Psoas muscle (tissue), 8 donors: ENCODE results near the gene OBP2A. TPM values are rescaled to one million over a fixed set of nuclear protein-coding genes. Genes with fewer than 3 reads are reported as not detected.
"Not testable (repeated sequence)": the region's sequence is repeated elsewhere in the genome, so short reads cannot be mapped to it uniquely, and the experiment has no call there.

Source experiments
- ATAC-seq, 4 donors: fragments of 200-7000 bp; cut with Tn5 transposase; one replicate each; pipeline ENCODE4 v1.9.1; 2020; ENCODE audit warnings: moderate library complexity in 3 of 4, mild to moderate bottlenecking in 2 of 4
- DNase-seq, 2 donors: peaks; one replicate each; pipeline ENCODE4 v3.0.0-alpha.2; 2020
- H3K27ac ChIP-seq: fragments of 200-600 bp; one replicate; pipeline ENCODE4 v1.8.0; 2022
- H3K27me3 ChIP-seq, 3 donors: fragments of 200-600 bp in 1 of 3; one replicate each; pipeline versions ENCODE4 v1.6.1 to v1.8.0; 2013 to 2022; ENCODE audit warnings: low read length in 2 of 3, mild to moderate bottlenecking in 2 of 3, moderate library complexity in 1 of 3; ENCODE audit not compliant: insufficient read depth in 3 of 3
- H3K36me3 ChIP-seq, 2 donors: fragments of 200-600 bp in 1 of 2; one replicate each; pipeline versions ENCODE4 v1.6.1 to v1.8.0; 2013 to 2022; ENCODE audit warnings: low read depth in 1 of 2, mild to moderate bottlenecking in 1 of 2, moderate library complexity in 1 of 2; ENCODE audit not compliant: insufficient read depth in 1 of 2
- H3K4me1 ChIP-seq: fragments of 200-600 bp; one replicate; pipeline ENCODE4 v1.8.0; 2022
- H3K4me3 ChIP-seq: fragments of 200-600 bp; one replicate; pipeline ENCODE4 v1.8.0; 2022; ENCODE audit warnings: mild to moderate bottlenecking
- H3K9me3 ChIP-seq: fragments of 200-600 bp; one replicate; pipeline ENCODE4 v1.8.0; 2022
- WGBS, 3 donors: extraction: QIAGEN DNeasy Blood & Tissue Kit; methylation state at CpG; one replicate each; pipeline versions ENCODE4 v1.1.6 to v1.1.7; 2013; 5-methylcytosine and 5-hydroxymethylcytosine counted together
- intact Hi-C, 2 donors: fragments of 100-400 bp; cut with DNase I; formaldehyde crosslinking; loops; one replicate each; pipeline versions ENCODE4 v1.11.0 to v1.14.2; 2022
- polyA plus RNA-seq, 3 donors: library from polyadenylated mRNA; stranded (reverse); fragments of 200-250 nt; gene quantifications; one replicate each; pipeline ENCODE4 v1.2.3, GENCODE V29; 2013
- total RNA-seq, 4 donors: library from RNA; stranded (reverse); fragmentation: NEBNext Ultra II Directional in 2 of 4; extraction: Animal tissue kit (Norgen Biotek cat#: 25700) in 2 of 4; gene quantifications; one replicate each; pipeline versions ENCODE4 v1.2.1 to v1.2.4, GENCODE V29; 2021 to 2023
- TF ChIP-seq, protein P1 (sequence below): fragments of 200-600 bp; IDR thresholded peaks from one replicate; pipeline ENCODE4 v1.8.0; 2022; ENCODE audit warnings: antibody characterized with exemption
- donor health status: healthy with polysubstance abuse.
- donor health status: DM: no; HTN: no; CAD: no; lungs with moderate emphysema.
- donor health status: Bipolar disorder and iron deficiency.
- donor health status: healthy.
- donor health status: DM: yes; HTN: yes; CAD: no.
- donor health status: DM: no; HTN: no; CAD: no.
- donor health status: DM: no; HTN: no; CAD: no.
- donor health status: DM: yes; HTN: yes; CAD: no.

The OBP2A gene
- total and polyA plus RNA-seq, 7 donors = not detected

DNA sequence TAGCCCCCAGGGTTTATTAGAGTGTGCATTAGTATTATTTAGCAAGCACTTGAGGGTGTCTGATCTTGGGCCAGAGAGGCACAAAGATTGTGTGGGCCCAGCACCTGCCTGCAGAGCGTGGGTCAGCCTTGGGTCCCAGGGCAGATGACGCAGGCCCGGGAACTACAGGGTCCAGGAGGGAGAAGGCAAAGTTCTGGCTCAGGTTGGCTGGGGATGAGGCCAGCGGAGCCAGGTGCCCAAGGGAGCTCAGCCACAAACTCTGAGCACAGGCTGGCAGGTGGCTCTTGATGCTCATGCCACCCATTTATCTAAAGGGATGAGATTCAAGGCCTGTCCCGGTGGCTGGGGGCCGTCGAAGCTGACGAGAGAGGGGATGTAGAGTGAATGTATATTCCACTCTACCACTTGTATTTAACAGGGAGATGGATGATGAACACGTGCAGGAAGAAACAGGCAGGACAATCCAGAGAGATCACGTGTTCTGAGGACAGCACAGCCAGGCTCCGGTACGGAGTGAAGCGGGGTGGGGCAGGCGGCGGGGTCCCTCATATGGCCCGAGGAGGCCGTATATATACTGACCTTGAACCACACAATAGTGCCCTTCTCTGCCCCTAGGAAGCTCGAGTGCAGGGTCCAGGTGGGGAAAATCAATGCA is 818 bp upstream of the OBP2A start:
- Histone ChIP-seq H3K9me3 (no peaks in the 10 kb centered on the region), H3K27me3 (peaks cover 0 to 17% (median 2%) of the 10 kb centered on the region in 3 donors), H3K27ac (no peak overlapping the region), H3K4me3 (no peak overlapping the region), H3K36me3 (no peaks in the 10 kb centered on the region), H3K4me1 (no peaks in the 10 kb centered on the region)
- 74 to 78% (median 77%) methylated on average over 17 to 18 of the region's 18 CpGs for WGBS, 3 donors
- TF ChIP-seq, protein P1, sequence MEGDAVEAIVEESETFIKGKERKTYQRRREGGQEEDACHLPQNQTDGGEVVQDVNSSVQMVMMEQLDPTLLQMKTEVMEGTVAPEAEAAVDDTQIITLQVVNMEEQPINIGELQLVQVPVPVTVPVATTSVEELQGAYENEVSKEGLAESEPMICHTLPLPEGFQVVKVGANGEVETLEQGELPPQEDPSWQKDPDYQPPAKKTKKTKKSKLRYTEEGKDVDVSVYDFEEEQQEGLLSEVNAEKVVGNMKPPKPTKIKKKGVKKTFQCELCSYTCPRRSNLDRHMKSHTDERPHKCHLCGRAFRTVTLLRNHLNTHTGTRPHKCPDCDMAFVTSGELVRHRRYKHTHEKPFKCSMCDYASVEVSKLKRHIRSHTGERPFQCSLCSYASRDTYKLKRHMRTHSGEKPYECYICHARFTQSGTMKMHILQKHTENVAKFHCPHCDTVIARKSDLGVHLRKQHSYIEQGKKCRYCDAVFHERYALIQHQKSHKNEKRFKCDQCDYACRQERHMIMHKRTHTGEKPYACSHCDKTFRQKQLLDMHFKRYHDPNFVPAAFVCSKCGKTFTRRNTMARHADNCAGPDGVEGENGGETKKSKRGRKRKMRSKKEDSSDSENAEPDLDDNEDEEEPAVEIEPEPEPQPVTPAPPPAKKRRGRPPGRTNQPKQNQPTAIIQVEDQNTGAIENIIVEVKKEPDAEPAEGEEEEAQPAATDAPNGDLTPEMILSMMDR = no peak
- no peak for ATAC-seq
- DNase-seq = no peak
- intact Hi-C loops = no loop called here

DNA sequence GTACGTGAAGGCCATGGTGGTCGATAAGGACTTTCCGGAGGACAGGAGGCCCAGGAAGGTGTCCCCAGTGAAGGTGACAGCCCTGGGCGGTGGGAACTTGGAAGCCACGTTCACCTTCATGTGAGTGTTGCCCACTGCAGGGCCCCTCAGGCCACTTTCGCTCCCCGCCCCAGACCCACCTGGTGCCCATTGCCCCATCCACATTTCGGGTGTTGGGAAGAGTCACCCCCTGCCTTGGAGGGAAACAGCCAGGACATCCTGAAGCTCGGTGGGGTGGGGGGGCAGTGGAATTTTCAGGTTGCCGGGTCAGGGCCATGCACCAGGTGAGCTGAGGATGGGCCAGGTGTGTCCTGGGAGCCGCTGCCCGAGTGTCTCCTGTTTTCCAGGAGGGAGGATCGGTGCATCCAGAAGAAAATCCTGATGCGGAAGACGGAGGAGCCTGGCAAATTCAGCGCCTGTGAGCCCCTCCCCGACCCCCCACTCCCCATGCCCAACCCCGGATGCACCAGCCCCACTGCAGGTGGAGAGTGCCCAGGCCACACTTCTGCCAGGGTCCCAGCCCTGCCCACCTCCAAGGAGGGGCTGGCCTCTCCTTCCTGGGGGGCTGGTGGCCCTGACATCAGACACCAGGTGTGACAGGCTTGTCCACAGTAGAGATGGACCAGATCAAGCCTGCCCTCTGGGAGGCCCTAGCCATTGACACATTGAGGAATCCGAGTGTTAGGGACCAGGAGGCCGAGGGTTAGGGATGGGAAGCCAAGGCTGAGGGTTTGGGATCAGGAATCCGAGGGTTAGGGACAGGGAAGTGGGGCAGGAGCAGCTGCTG is 1.1 kb downstream of the OBP2A start:
- H3K9me3 ChIP-seq, ATAC-seq, H3K4me3 ChIP-seq, H3K36me3 ChIP-seq, DNase-seq, intact Hi-C loops, H3K27ac ChIP-seq, H3K4me1 ChIP-seq: not testable (repeated sequence)
- peaks cover 0 to 14% (median 2%) of the 10 kb centered on the region in 3 donors for H3K27me3 ChIP-seq
- 83 to 86% (median 83%) methylated on average over 18 to 19 of the region's 21 CpGs for WGBS, 3 donors

DNA sequence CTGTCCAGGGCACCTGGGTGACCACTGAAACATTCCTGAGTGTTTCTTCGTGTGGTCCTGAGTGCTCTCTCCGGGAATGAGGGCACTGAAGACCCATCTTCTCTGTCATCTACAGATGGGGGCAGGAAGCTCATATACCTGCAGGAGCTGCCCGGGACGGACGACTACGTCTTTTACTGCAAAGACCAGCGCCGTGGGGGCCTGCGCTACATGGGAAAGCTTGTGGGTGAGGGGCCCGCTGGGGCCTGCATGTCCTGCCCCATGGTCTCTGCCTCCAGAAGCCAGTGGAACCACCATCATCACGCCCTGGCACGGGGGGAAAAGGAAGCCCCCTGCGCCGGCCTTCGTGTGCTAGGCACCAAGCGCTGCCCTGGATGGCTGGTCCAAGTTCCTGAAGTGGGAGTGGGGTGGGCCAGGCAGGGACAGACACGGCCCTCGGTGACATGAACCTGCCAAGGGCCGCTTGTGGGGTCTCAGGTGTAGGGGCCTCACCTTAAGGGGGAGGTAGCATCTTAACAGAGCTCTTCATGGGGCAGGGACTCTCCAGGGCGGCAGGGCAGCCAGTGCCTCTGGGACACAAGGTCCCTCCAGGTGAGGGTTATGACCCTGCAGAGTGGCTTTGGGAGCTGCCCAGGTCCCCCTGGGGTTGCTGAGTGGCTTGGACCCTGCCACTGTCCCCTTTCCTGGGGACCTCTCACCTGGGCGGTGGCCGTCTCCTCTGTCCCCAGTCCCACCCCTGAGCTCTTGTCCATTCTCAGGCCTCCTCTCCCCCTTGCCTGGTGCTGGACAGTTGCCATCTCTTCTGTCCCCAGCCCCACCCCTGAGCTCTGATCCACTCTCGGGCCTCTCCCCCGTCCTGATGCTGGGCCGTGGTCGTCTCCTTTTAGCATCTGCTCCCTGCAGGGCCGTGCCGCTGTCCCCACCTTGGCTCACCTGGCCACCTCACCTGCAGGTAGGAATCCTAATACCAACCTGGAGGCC is 2.1 kb downstream of the OBP2A start:
- Histone ChIP-seq H3K9me3 (no peaks in the 10 kb centered on the region), H3K27ac (no peak overlapping the region), H3K4me3 (no peak overlapping the region), H3K4me1 (no peaks in the 10 kb centered on the region), H3K36me3 (no peaks in the 10 kb centered on the region), H3K27me3 (peaks cover 0 to 14% (median 5%) of the 10 kb centered on the region in 3 donors)
- intact Hi-C loops = no loop called here
- TF ChIP-seq, protein P1 = no peak
- DNase-seq (no peak), ATAC-seq (no peak)
- 74 to 80% (median 77%) methylated on average over 28 of the region's 28 CpGs for WGBS, 3 donors

GRCh38 chr9:135549478-135550343 is 3.8 kb downstream of the OBP2A start:
- intact Hi-C loops, DNase-seq, H3K4me3 ChIP-seq, H3K27ac ChIP-seq, ATAC-seq, H3K36me3 ChIP-seq, H3K9me3 ChIP-seq, H3K4me1 ChIP-seq: not testable (repeated sequence)
- peaks cover 0 to 11% (median 5%) of the 10 kb centered on the region in 3 donors for H3K27me3 ChIP-seq
- WGBS, 3 donors = 78 to 84% (median 82%) methylated on average over 24 to 28 of the region's 28 CpGs
